ENCODE measurements around the gene CYBRD1.

CYBRD1 gene

DNA sequence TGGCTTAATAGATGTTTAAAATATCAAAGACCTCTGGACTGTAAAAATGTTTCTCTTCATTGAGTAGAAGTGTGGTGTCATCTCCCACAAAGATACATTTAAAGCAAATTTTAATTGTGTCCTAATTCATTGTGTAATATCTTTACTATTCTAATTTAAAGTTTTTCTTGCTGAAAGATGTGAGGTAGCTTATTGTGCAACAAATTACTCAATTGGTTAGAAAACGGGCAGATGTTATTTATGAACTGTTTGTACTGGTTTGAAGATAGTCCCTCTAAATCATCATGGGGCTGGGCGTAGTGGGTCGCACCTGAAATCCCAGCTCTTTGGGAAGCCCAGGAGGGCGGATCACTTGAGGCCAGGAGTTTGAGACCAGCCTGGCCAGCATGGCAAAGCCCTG is 65.3 kb downstream of the CYBRD1 start:
- H3K36me3 Mint-ChIP-seq (ENCODE audit: low read depth): no peaks in the 10 kb centered on the region
- H3K27me3 Mint-ChIP-seq: peaks cover 14% of the 10 kb centered on the region
- DNase-seq: no peak
- no peaks in the 10 kb centered on the region for H3K4me1 Mint-ChIP-seq (ENCODE audit: low read depth)
- H3K27ac Mint-ChIP-seq: no peak overlapping the region
- no peak overlapping the region for H3K4me3 Mint-ChIP-seq
- peaks cover 5% of the 10 kb centered on the region for H3K9me3 Mint-ChIP-seq

DNA sequence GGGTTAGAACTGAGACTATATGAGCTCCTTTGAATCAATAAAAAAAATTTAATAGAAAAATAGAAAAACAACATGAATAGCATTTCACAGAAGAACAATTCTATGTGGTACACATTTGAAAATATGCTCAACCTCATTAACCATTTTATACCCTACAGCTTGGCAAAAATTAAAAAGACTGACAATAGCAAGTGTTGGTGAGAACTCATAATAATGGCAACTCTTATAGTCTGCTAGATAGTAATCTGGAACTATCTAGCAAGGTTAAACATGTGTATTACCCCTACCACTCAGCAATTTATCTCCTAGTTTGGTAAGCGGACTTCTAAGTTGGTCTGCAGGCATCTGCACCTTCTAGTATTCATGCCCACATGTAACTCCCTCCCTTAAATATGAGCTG is 67.8 kb downstream of the CYBRD1 start:
- H3K9me3 Mint-ChIP-seq: peaks cover 5% of the 10 kb centered on the region
- no peak overlapping the region for H3K27ac Mint-ChIP-seq
- H3K4me1 Mint-ChIP-seq (ENCODE audit: low read depth): no peaks in the 10 kb centered on the region
- no peak for DNase-seq
- H3K4me3 Mint-ChIP-seq: no peak overlapping the region
- no peaks in the 10 kb centered on the region for H3K36me3 Mint-ChIP-seq (ENCODE audit: low read depth)
- H3K27me3 Mint-ChIP-seq: peaks cover 7% of the 10 kb centered on the region

DNA sequence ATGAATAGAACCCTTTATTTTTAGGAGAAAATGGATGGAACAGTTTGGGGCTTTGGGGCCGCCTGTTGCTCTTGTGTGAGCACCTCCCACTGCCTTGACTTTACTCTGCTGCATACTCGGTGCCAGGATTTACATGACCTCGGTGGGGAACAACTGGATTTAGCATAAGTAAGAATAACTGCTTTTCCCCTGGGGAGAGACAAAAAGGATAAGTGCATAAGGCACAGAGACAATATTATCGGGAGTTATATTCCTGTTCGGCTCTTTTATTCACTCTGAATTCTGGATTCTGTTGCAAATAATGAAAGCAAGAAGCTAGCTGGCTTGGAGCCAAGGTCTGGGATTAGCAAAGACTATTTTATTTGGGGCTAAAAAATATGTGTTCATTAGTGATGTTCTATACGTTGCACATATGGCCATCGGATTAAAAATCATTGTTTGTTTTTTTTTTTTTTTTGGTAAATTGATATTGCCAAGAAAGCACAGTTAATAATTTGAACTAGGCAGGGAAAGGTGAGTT is 69.8 kb downstream of the CYBRD1 start:
- Mint-ChIP-seq H3K4me1 (ENCODE audit: low read depth) (no peaks in the 10 kb centered on the region), H3K36me3 (ENCODE audit: low read depth) (no peaks in the 10 kb centered on the region), H3K27ac (no peak overlapping the region), H3K9me3 (peaks cover 5% of the 10 kb centered on the region), H3K27me3 (peaks cover 3% of the 10 kb centered on the region), H3K4me3 (no peak overlapping the region)
- DNase-seq: no peak

DNA sequence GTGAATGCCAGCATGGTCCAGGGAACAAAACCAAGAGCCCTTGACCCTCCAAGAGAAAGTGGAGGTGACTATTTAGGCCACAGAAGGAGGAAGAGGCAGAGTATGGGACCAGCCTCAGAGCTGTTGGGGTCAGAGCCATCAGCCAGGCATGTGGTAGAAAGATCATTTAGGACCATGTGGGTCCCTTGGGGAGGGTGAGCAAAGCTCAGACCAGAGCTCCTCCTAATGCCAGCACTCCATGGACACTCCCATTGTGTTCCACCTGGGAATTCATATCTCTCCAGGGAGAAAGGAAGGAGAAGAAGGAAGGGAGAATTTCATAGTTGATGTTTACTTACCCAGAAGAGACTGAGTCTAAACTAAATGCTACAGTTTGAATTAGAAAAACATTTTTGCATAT is 73.2 kb downstream of the CYBRD1 start:
- Mint-ChIP-seq H3K27me3 (peaks cover 3% of the 10 kb centered on the region), H3K9me3 (peaks cover 2% of the 10 kb centered on the region), H3K4me1 (ENCODE audit: low read depth) (peaks cover 4% of the 10 kb centered on the region), H3K27ac (no peak overlapping the region), H3K4me3 (no peak overlapping the region), H3K36me3 (ENCODE audit: low read depth) (no peaks in the 10 kb centered on the region)
- DNase-seq: no peak

GRCh38 chr2:171595896-171596295 is 73.6 kb downstream of the CYBRD1 start:
- Mint-ChIP-seq H3K36me3 (ENCODE audit: low read depth) (no peaks in the 10 kb centered on the region), H3K9me3 (no peaks in the 10 kb centered on the region), H3K4me3 (no peak overlapping the region), H3K4me1 (ENCODE audit: low read depth) (peaks cover 4% of the 10 kb centered on the region), H3K27ac (no peak overlapping the region), H3K27me3 (peaks cover 3% of the 10 kb centered on the region)
- no peak for DNase-seq

- no peak for DNase-seq
- H3K27ac Mint-ChIP-seq: no peak overlapping the region
- H3K4me1 Mint-ChIP-seq (ENCODE audit: low read depth): peaks cover 4% of the 10 kb centered on the region
- no peaks in the 10 kb centered on the region for H3K36me3 Mint-ChIP-seq (ENCODE audit: low read depth)
- H3K27me3 Mint-ChIP-seq: no peaks in the 10 kb centered on the region
- H3K4me3 Mint-ChIP-seq: no peak overlapping the region
- no peaks in the 10 kb centered on the region for H3K9me3 Mint-ChIP-seq
Measured at GRCh38 chr2:171598713-171599319, 76.5 kb downstream of the CYBRD1 start.

DNA sequence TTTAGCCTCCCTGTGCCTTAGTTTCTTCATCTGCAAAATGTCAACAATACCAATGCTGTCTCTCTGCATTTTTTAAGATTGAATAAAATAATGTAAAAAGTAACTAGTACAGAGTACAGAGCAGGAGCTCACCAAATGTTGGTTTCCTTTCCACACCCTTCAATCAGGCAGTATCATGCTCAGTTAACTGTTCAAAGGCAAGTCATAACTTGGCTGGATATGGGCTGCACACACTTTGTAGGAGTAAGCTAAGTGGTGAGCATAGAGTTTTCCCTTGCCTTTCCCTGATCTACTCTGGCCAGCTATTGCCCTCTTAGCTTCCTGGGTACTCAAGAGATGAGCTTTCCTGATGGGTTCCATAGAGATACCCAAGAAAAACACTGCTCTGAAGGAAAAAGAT is 77.9 kb downstream of the CYBRD1 start:
- Mint-ChIP-seq H3K27ac (no peak overlapping the region), H3K36me3 (ENCODE audit: low read depth) (no peaks in the 10 kb centered on the region), H3K9me3 (no peaks in the 10 kb centered on the region), H3K4me3 (no peak overlapping the region), H3K4me1 (ENCODE audit: low read depth) (peaks cover 4% of the 10 kb centered on the region), H3K27me3 (peaks cover 6% of the 10 kb centered on the region)
- no peak for DNase-seq

DNA sequence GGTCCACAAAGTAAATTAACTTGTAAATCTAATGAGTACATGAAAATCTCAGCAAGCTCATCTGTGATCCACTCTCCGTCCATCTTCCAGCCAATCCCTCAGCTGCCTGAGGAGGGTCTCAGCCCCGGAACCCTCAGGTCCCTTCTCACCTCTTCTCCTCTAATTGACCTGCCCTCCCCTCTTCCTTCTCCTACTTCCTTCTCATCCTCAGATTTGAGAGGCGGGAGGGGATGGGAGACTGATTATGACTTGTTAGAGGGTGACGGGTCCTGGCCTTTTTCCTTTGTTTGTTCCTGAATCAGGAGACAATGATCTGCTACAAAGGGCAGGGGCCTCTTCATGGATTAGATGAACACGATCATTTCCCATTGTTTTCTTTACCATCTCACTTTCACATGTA is 80.1 kb downstream of the CYBRD1 start:
- Mint-ChIP-seq H3K27ac (no peak overlapping the region), H3K9me3 (no peaks in the 10 kb centered on the region)

More for the DNA sequence above, 80.1 kb downstream of the CYBRD1 start:
- Mint-ChIP-seq H3K36me3 (ENCODE audit: low read depth) (no peaks in the 10 kb centered on the region), H3K27me3 (peaks cover 13% of the 10 kb centered on the region), H3K4me1 (ENCODE audit: low read depth) (peaks cover 4% of the 10 kb centered on the region), H3K4me3 (no peak overlapping the region)
- DNase-seq: no peak
